HuH-7.5 (cell line): ENCODE results near the gene RMI2.

Experiments
- DNase-seq: peaks from one replicate; pipeline ENCODE4 v3.0.0; 2011; ENCODE audit warnings: low spot score

The RMI2 gene

DNA sequence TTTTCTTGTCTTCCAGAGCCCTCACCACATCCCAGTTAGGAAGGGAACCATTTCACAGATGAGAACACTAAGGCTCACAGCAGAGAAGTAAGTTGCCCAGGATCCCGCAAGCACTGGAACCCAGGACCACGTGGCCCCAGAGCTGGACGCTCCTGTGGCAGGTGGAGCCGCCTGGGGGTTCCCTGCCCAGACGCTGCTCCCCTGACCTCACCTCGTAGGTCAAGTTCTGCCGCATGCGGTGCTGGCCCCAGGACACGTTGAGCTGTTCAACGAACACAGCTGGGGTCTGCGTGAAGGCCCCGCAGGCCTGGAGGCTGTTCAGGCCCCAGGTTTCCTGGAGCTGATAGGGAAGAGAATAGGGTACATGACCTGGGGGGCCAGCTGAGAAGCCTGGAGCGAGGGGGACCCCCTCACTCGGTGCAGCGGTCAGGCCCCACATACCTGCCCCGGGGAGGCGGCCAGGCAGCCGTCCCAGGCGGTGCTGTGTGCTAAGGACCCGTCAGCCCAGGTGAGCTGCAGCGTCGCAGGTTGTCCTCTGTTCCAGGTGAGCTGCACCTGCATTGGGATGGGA, 54.1 kb downstream of the RMI2 start:
- no peak for DNase-seq

DNA sequence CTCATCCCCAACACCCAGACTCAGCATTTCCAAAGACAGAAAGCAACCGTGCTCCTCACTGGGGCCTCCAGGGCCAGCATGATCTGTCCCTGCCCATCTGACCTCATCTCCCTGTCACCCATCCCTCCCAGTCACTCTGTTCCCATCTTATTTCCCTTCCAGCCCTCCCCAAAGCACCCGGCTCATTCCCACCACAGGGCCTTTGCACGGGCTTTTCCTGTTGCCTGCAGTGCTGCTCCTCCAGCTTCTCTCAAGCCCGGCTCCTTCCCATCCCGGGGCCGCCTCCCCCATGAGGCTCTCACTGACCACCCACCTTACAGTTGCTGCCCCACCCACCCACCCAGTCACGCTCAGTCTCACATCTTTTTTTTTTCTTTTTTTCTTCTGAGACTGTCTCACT, 54.8 kb downstream of the RMI2 start:
- no peak for DNase-seq
